ENCODE data around the gene LARGE1. TPM values are rescaled to one million over a fixed set of nuclear protein-coding genes. Genes with fewer than 3 reads are reported as not detected.
A peak's percentile ranks its signal among the peaks of the same experiment; 100 is the strongest.

Gene LARGE1
- total and polyA plus RNA-seq, 4 donors, result 25.6 to 45.6 (median 37.6) TPM

GRCh38 chr22:33927752-33928151 is 7.5 kb upstream of the LARGE1 start:
- 93% methylated on average over 4 of the region's 5 CpGs for WGBS (ENCODE audit: insufficient coverage)
- no peaks in the 10 kb centered on the region for H3K9me3 ChIP-seq (ENCODE audit: control insufficient read depth, insufficient read depth, low read length)
- H3K36me3 ChIP-seq (ENCODE audit: control insufficient read depth, insufficient read depth, low read length), result no peaks in the 10 kb centered on the region
- H3K27me3 ChIP-seq (ENCODE audit: control insufficient read depth, insufficient read depth, low read length), result no peaks in the 10 kb centered on the region
- no peak for DNase-seq (ENCODE audit: low read depth in 4 of 6, low spot score in 6 of 6)
- no peak overlapping the region for H3K4me3 ChIP-seq (ENCODE audit: low read depth, low read length)
- peaks cover under 1% of the 10 kb centered on the region for H3K4me1 ChIP-seq (ENCODE audit: control insufficient read depth, insufficient read depth, low read length)
- H3K27ac ChIP-seq (ENCODE audit: low read depth, low read length), result no peak overlapping the region

DNA sequence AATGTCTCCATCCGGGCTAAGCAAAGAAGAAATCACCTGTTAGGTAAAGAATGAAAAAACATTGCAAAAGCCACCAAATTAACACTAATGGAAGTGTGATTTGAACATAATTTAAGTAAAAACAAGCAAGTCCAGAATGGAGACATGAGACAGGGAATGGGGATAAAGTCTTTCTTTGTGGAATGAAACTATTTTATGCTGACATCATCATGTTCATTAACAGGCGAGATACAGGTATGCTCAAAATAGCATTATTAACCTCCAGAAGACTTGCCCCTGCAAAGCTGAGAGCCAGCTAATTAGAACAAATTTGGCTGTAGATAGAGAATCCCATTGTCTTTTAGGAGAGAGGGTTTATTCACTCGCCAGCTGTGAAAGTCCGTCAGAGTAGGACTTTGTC is 4.9 kb upstream of the LARGE1 start:
- no peak for DNase-seq (ENCODE audit: low read depth in 4 of 6, low spot score in 6 of 6)
- no peak overlapping the region for H3K4me3 ChIP-seq (ENCODE audit: low read depth, low read length)
- no peaks in the 10 kb centered on the region for H3K27me3 ChIP-seq (ENCODE audit: control insufficient read depth, insufficient read depth, low read length)
- no peaks in the 10 kb centered on the region for H3K9me3 ChIP-seq (ENCODE audit: control insufficient read depth, insufficient read depth, low read length)
- H3K4me1 ChIP-seq (ENCODE audit: control insufficient read depth, insufficient read depth, low read length), result peaks cover 12% of the 10 kb centered on the region
- WGBS (ENCODE audit: insufficient coverage), result 57% methylated on average over 2 of the region's 4 CpGs
- H3K27ac ChIP-seq (ENCODE audit: low read depth, low read length), result no peak overlapping the region
- no peaks in the 10 kb centered on the region for H3K36me3 ChIP-seq (ENCODE audit: control insufficient read depth, insufficient read depth, low read length)

GRCh38 chr22:33923660-33924246 is 3.5 kb upstream of the LARGE1 start:
- WGBS (ENCODE audit: insufficient coverage), result 46% methylated on average over 11 of the region's 17 CpGs
- no peak overlapping the region for H3K27ac ChIP-seq (ENCODE audit: low read depth, low read length)
- no peaks in the 10 kb centered on the region for H3K36me3 ChIP-seq (ENCODE audit: control insufficient read depth, insufficient read depth, low read length)
- DNase-seq (ENCODE audit: low read depth in 4 of 6, low spot score in 6 of 6), result peak in 5 of 6 donors; percentile 61 to 97 (median 75)
- no peaks in the 10 kb centered on the region for H3K27me3 ChIP-seq (ENCODE audit: control insufficient read depth, insufficient read depth, low read length)
- no peak overlapping the region for H3K4me3 ChIP-seq (ENCODE audit: low read depth, low read length)
- peaks cover 19% of the 10 kb centered on the region for H3K4me1 ChIP-seq (ENCODE audit: control insufficient read depth, insufficient read depth, low read length)
- no peaks in the 10 kb centered on the region for H3K9me3 ChIP-seq (ENCODE audit: control insufficient read depth, insufficient read depth, low read length)

- Histone ChIP-seq H3K4me1 (ENCODE audit: control insufficient read depth, insufficient read depth, low read length) (peaks cover 23% of the 10 kb centered on the region), H3K9me3 (ENCODE audit: control insufficient read depth, insufficient read depth, low read length) (no peaks in the 10 kb centered on the region), H3K27me3 (ENCODE audit: control insufficient read depth, insufficient read depth, low read length) (no peaks in the 10 kb centered on the region), H3K4me3 (ENCODE audit: low read depth, low read length) (peak overlapping the region; percentile 69), H3K36me3 (ENCODE audit: control insufficient read depth, insufficient read depth, low read length) (no peaks in the 10 kb centered on the region), H3K27ac (ENCODE audit: low read depth, low read length) (no peak overlapping the region)
- 0% methylated on average over 2 of the region's 5 CpGs for WGBS (ENCODE audit: insufficient coverage)
- DNase-seq (ENCODE audit: low read depth in 4 of 6, low spot score in 6 of 6), result no peak
These were observed 2.8 kb upstream of the LARGE1 start for GRCh38 chr22:33923033-33923432.

DNA sequence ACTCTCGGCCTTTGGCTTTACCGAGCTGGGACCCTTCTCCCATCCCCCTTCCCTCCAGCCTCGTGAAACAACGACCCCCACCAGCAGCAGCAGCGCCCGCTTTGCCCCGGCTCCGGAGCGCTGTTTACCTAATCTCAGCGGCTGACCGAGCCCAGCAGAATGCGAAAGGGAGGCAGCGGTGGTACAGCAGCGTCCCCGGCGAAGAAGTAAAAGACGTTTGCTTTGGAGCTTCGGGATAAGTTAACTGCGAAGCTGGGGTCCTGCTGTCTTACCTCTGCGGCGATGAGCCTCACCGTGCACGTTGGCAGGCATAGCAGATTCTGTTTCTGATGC is 2.0 kb upstream of the LARGE1 start:
- Histone ChIP-seq H3K36me3 (ENCODE audit: control insufficient read depth, insufficient read depth, low read length) (no peaks in the 10 kb centered on the region), H3K4me3 (ENCODE audit: low read depth, low read length) (peak overlapping the region; percentile 69), H3K9me3 (ENCODE audit: control insufficient read depth, insufficient read depth, low read length) (no peaks in the 10 kb centered on the region), H3K27me3 (ENCODE audit: control insufficient read depth, insufficient read depth, low read length) (no peaks in the 10 kb centered on the region), H3K27ac (ENCODE audit: low read depth, low read length) (peak overlapping the region; percentile 57), H3K4me1 (ENCODE audit: control insufficient read depth, insufficient read depth, low read length) (peaks cover 23% of the 10 kb centered on the region)
- 0% methylated on average over 23 of the region's 23 CpGs for WGBS (ENCODE audit: insufficient coverage)
- peak in 2 of 6 donors; percentile 72 to 83 for DNase-seq (ENCODE audit: low read depth in 4 of 6, low spot score in 6 of 6)

GRCh38 chr22:33921525-33922348 is 1.5 kb upstream of the LARGE1 start:
- Histone ChIP-seq H3K27ac (ENCODE audit: low read depth, low read length) (peak overlapping the region; percentile 86), H3K9me3 (ENCODE audit: control insufficient read depth, insufficient read depth, low read length) (no peaks in the 10 kb centered on the region), H3K4me3 (ENCODE audit: low read depth, low read length) (peak overlapping the region; percentile 69), H3K4me1 (ENCODE audit: control insufficient read depth, insufficient read depth, low read length) (peaks cover 23% of the 10 kb centered on the region), H3K36me3 (ENCODE audit: control insufficient read depth, insufficient read depth, low read length) (no peaks in the 10 kb centered on the region), H3K27me3 (ENCODE audit: control insufficient read depth, insufficient read depth, low read length) (no peaks in the 10 kb centered on the region)
- 0% methylated on average over 25 of the region's 52 CpGs for WGBS (ENCODE audit: insufficient coverage)
- DNase-seq (ENCODE audit: low read depth in 4 of 6, low spot score in 6 of 6), result peak; percentile 55 to 94 (median 78)

DNA sequence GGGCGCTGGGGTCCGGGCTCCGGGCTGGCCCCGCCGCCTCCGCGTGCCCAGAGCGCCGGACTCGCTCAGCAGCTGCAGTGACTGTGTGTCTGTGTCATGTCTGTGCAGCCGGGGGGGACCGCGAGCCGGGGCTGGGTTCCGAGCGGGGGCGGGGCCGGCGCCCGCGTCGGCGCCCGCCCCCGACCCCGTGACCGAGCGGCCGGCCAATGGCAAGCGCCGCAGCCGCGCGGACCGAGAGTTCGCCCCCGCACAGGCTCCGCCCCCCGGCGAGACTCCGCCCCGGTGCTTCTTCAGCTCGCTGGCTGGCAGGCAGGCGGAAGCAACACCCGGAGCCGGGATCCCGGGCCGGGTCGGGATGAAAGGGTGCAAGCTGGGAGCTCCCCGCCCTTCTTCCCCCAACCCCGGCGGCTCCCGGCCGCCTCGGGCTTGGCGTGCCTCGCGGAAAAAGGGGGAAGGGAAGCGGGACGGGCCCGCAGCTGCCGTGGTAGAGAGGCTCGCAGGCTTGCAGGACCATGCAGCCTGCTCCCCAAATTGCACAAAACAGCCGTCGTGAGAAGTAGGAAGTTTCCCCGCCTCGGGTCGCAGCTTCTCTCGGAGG is 750 bp upstream of the LARGE1 start:
- WGBS (ENCODE audit: insufficient coverage), result 0% methylated on average over 60 of the region's 69 CpGs
- Histone ChIP-seq H3K27ac (ENCODE audit: low read depth, low read length) (peak overlapping the region; percentile 86), H3K36me3 (ENCODE audit: control insufficient read depth, insufficient read depth, low read length) (no peaks in the 10 kb centered on the region), H3K4me3 (ENCODE audit: low read depth, low read length) (peak overlapping the region; percentile 69), H3K27me3 (ENCODE audit: control insufficient read depth, insufficient read depth, low read length) (no peaks in the 10 kb centered on the region), H3K9me3 (ENCODE audit: control insufficient read depth, insufficient read depth, low read length) (no peaks in the 10 kb centered on the region), H3K4me1 (ENCODE audit: control insufficient read depth, insufficient read depth, low read length) (peaks cover 23% of the 10 kb centered on the region)
- DNase-seq (ENCODE audit: low read depth in 4 of 6, low spot score in 6 of 6), result peak; percentile 92 to 99 (median 96)

- H3K27ac ChIP-seq (ENCODE audit: low read depth, low read length), result peak overlapping the region; percentile 33
- H3K4me3 ChIP-seq (ENCODE audit: low read depth, low read length), result peak overlapping the region; percentile 58
- H3K9me3 ChIP-seq (ENCODE audit: control insufficient read depth, insufficient read depth, low read length), result no peaks in the 10 kb centered on the region
- DNase-seq (ENCODE audit: low read depth in 4 of 6, low spot score in 6 of 6), result peak in 2 of 6 donors; percentile 57 to 63
- under 1% methylated on average over 57 of the region's 57 CpGs for WGBS (ENCODE audit: insufficient coverage)
- H3K27me3 ChIP-seq (ENCODE audit: control insufficient read depth, insufficient read depth, low read length), result no peaks in the 10 kb centered on the region
- H3K36me3 ChIP-seq (ENCODE audit: control insufficient read depth, insufficient read depth, low read length), result no peaks in the 10 kb centered on the region
- peaks cover 23% of the 10 kb centered on the region for H3K4me1 ChIP-seq (ENCODE audit: control insufficient read depth, insufficient read depth, low read length)
These were observed 682 bp downstream of the LARGE1 start for GRCh38 chr22:33919391-33920196.

DNA sequence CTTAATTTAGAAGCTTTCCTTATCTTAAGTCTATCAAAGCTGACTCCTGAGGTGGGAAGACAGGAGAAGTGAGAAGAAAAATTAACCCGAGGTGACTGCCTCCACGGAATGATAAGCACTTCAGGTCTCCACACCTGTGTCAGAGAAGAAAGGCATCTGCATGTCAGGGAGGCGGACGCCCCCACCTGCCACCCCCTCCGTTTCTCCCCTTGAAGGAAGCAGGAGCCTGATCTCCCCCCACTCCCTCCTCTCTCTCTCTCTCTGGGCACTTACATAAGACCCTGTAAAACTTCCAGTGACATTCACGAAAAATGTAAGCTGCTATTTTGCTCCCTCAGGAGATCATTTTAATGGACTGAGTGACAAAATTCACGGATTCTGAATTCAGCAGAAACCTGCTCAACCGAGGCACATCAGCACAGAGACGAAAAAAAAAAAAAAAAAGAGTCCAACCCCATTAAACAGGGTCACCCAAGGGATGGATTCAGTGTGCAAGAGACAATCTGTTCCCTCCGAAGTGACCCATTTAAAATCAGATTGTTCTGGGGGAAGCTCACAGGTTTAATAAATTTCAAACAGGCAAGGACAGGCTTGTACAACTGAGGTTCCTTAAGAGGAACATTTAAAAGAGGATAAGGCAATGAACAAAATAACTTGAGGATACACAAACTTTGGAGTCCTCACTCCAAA is 1.5 kb downstream of the LARGE1 start:
- Histone ChIP-seq H3K4me3 (ENCODE audit: low read depth, low read length) (peak overlapping the region; percentile 58), H3K4me1 (ENCODE audit: control insufficient read depth, insufficient read depth, low read length) (peaks cover 23% of the 10 kb centered on the region), H3K36me3 (ENCODE audit: control insufficient read depth, insufficient read depth, low read length) (no peaks in the 10 kb centered on the region), H3K9me3 (ENCODE audit: control insufficient read depth, insufficient read depth, low read length) (no peaks in the 10 kb centered on the region), H3K27me3 (ENCODE audit: control insufficient read depth, insufficient read depth, low read length) (no peaks in the 10 kb centered on the region), H3K27ac (ENCODE audit: low read depth, low read length) (no peak overlapping the region)
- WGBS (ENCODE audit: insufficient coverage), result 55% methylated on average over 4 of the region's 10 CpGs
- DNase-seq (ENCODE audit: low read depth in 4 of 6, low spot score in 6 of 6), result peak in 1 of 6 donors; percentile 69

Data from spinal cord (tissue), 10 donors.